HG02623 (cell line): ENCODE data around the gene PDYN.

Experiments
- ATAC-seq: cut with Tn5 transposase; IDR thresholded peaks from one replicate; pipeline ENCODE4 v1.9.1; 2021; ENCODE audit warnings: moderate library complexity; ENCODE audit not compliant: unreplicated experiment

The PDYN gene

GRCh38 chr20:1995531-1996310, 1.9 kb upstream of the PDYN start:
- ATAC-seq, result no peak

GRCh38 chr20:1994627-1995026, 769 bp upstream of the PDYN start:
- no peak for ATAC-seq

- ATAC-seq, result no peak
Measured at GRCh38 chr20:1992359-1993110, 1.3 kb downstream of the PDYN start.

- no peak for ATAC-seq
Measured at GRCh38 chr20:1987826-1988225, 6.0 kb downstream of the PDYN start.

- no peak for ATAC-seq
Measured at GRCh38 chr20:1983301-1983700, 10.6 kb downstream of the PDYN start.

GRCh38 chr20:1982686-1983085, 11.2 kb downstream of the PDYN start:
- no peak for ATAC-seq

- ATAC-seq, result no peak
Measured at GRCh38 chr20:1979106-1979778, 14.6 kb downstream of the PDYN start.

GRCh38 chr20:1975291-1975690, 18.6 kb downstream of the PDYN start:
- no peak for ATAC-seq

GRCh38 chr20:1973601-1974440, 20.0 kb downstream of the PDYN start:
- ATAC-seq, result no peak

- ATAC-seq, result no peak
Measured at GRCh38 chr20:1971893-1972586, 21.8 kb downstream of the PDYN start.

- no peak for ATAC-seq
Measured at GRCh38 chr20:1968964-1969363, 24.9 kb downstream of the PDYN start.

GRCh38 chr20:1965520-1966351, 28.1 kb downstream of the PDYN start:
- no peak for ATAC-seq

GRCh38 chr20:1964659-1965405, 29.0 kb downstream of the PDYN start:
- ATAC-seq, result no peak

GRCh38 chr20:1964061-1964460, 29.8 kb downstream of the PDYN start:
- no peak for ATAC-seq

- no peak for ATAC-seq
Measured at GRCh38 chr20:1961374-1961773, 32.5 kb downstream of the PDYN start.

- no peak for ATAC-seq
Measured at GRCh38 chr20:1959156-1959555, 34.7 kb downstream of the PDYN start.

- no peak for ATAC-seq
Measured at GRCh38 chr20:1958426-1958825, 35.4 kb downstream of the PDYN start.

GRCh38 chr20:1955217-1955616, 38.6 kb downstream of the PDYN start:
- no peak for ATAC-seq

GRCh38 chr20:1953621-1954020, 40.2 kb downstream of the PDYN start:
- ATAC-seq, result no peak
